Trophoblast cell (in vitro differentiated cells and primary cell): ENCODE results near the gene SMIM23.

Experiments
- DNase-seq, 2 donors: peaks; one replicate each; pipeline ENCODE4 v3.0.0-alpha.2; 2016
- H2AFZ ChIP-seq: 2 replicates; pipeline ENCODE4 v1.6.1; 2013; ENCODE audit warnings: low read length, moderate library complexity, mild to moderate bottlenecking; ENCODE audit not compliant: insufficient read depth, poor library complexity
- H2AK5ac ChIP-seq: 2 replicates; pipeline ENCODE4 v1.6.1; 2013; ENCODE audit warnings: mild to moderate bottlenecking, low read length
- H2BK120ac ChIP-seq: 2 replicates; pipeline ENCODE4 v1.6.1; 2013; ENCODE audit warnings: low read length, mild to moderate bottlenecking, moderate library complexity; ENCODE audit not compliant: insufficient read depth, poor library complexity
- H2BK12ac ChIP-seq: 2 replicates; pipeline ENCODE4 v1.6.1; 2013; ENCODE audit warnings: mild to moderate bottlenecking, low read length, moderate library complexity
- H2BK5ac ChIP-seq: 2 replicates; pipeline ENCODE4 v1.6.1; 2013; ENCODE audit warnings: low read length, low read depth, moderate library complexity, mild to moderate bottlenecking; ENCODE audit not compliant: poor library complexity
- H3K14ac ChIP-seq: 2 replicates; pipeline ENCODE4 v1.6.1; 2013; ENCODE audit warnings: mild to moderate bottlenecking, low read length
- H3K18ac ChIP-seq: 2 replicates; pipeline ENCODE4 v1.6.1; 2013; ENCODE audit warnings: mild to moderate bottlenecking, low read length
- H3K23ac ChIP-seq: 2 replicates; pipeline ENCODE4 v1.6.1; 2013; ENCODE audit warnings: low read length
- H3K27ac ChIP-seq: 2 replicates; pipeline ENCODE4 v1.5.1; 2013; ENCODE audit warnings: low read depth, mild to moderate bottlenecking, inconsistent platforms, low read length, moderate library complexity
- H3K27me3 ChIP-seq: 2 replicates; pipeline ENCODE4 v1.6.1; 2013; ENCODE audit warnings: inconsistent platforms, mild to moderate bottlenecking, low read length, moderate library complexity; ENCODE audit not compliant: insufficient read depth
- H3K36me3 ChIP-seq, 2 experiments: 1 replicate in 1 of 2; 2 replicates in 1 of 2; pipeline ENCODE4 v1.6.1; 2013; ENCODE audit warnings: low read length in 2 of 2, mild to moderate bottlenecking in 2 of 2, moderate library complexity in 1 of 2; ENCODE audit not compliant: insufficient read depth in 2 of 2, control insufficient read depth in 1 of 2
- H3K4ac ChIP-seq: 2 replicates; pipeline ENCODE4 v1.6.1; 2013; ENCODE audit warnings: low read depth, mild to moderate bottlenecking, low read length, moderate library complexity
- H3K4me1 ChIP-seq, 2 experiments: 1 replicate in 1 of 2; 2 replicates in 1 of 2; pipeline ENCODE4 v1.6.1; 2013; ENCODE audit warnings: low read length in 2 of 2, mild to moderate bottlenecking in 2 of 2, moderate library complexity in 1 of 2; ENCODE audit not compliant: insufficient read depth in 2 of 2, control insufficient read depth in 1 of 2
- H3K4me2 ChIP-seq: 2 replicates; pipeline ENCODE4 v1.6.1; 2013; ENCODE audit warnings: inconsistent platforms, mild to moderate bottlenecking, low read length, moderate library complexity
- H3K4me3 ChIP-seq: 2 replicates; pipeline ENCODE4 v1.5.1; 2013; ENCODE audit warnings: mild to moderate bottlenecking, low read depth, low read length, inconsistent platforms
- H3K79me1 ChIP-seq: one replicate; pipeline ENCODE4 v1.6.1; 2013; ENCODE audit warnings: low read length
- H3K79me2 ChIP-seq: 2 replicates; pipeline ENCODE4 v1.6.1; 2013; ENCODE audit warnings: low read length, mild to moderate bottlenecking; ENCODE audit not compliant: control insufficient read depth, insufficient read depth, poor library complexity
- H3K9ac ChIP-seq: 2 replicates; pipeline ENCODE4 v1.6.1; 2013; ENCODE audit warnings: mild to moderate bottlenecking, low read length
- H3K9me3 ChIP-seq: 2 replicates; pipeline ENCODE4 v1.6.1; 2013; ENCODE audit warnings: low read depth, mild to moderate bottlenecking, control low read depth, inconsistent platforms, low read length; ENCODE audit not compliant: insufficient read depth
- H4K12ac ChIP-seq: 2 replicates; pipeline ENCODE4 v1.6.1; 2013; ENCODE audit warnings: low read depth, mild to moderate bottlenecking, low read length, moderate library complexity
- H4K8ac ChIP-seq: 2 replicates; pipeline ENCODE4 v1.6.1; 2013; ENCODE audit warnings: low read depth, mild to moderate bottlenecking, low read length, moderate library complexity
- H4K91ac ChIP-seq: one replicate; pipeline ENCODE4 v1.6.1; 2013; ENCODE audit warnings: low read depth, mild to moderate bottlenecking, low read length, moderate library complexity
- WGBS: extraction: QIAGEN DNeasy Blood & Tissue Kit; methylation state at CpG from one replicate; pipeline ENCODE4 v1.1.7; 2013; ENCODE audit warnings: missing lambda C conversion rate; ENCODE audit not compliant: insufficient read length, insufficient coverage; ENCODE audit errors: extremely low coverage; 5-methylcytosine and 5-hydroxymethylcytosine counted together

SMIM23 gene

DNA sequence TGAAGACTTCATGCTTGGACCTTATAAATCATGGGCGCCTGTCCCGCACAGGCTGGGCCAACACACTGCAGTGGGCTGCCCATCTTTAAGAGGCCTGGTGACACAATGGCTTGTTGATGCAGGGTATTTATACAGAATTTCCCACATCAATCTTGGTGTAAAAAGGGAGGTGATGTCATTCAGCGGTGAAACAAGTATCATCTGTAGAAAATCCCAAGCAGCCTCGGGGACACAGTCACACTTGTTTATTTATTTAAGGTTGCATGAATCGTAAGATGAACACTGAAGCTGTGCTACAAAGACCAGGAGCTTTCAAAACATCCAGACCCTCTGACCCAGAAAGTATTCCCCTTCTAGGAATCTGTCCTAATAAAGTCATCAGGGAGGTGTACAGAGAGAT, 40.5 kb downstream of the SMIM23 start:
- no peak overlapping the region for H2BK12ac ChIP-seq
- H4K91ac ChIP-seq = no peak overlapping the region
- H3K79me1 ChIP-seq = no peaks in the 10 kb centered on the region
- no peak overlapping the region for H2AFZ ChIP-seq
- H3K27ac ChIP-seq = no peak overlapping the region
- no peak overlapping the region for H3K4me3 ChIP-seq
- H3K27me3 ChIP-seq = no peaks in the 10 kb centered on the region
- H3K18ac ChIP-seq = no peak overlapping the region
- H4K8ac ChIP-seq = no peak overlapping the region
- no peak for DNase-seq
- no peaks in the 10 kb centered on the region for H3K4me1 ChIP-seq
- no peak overlapping the region for H3K23ac ChIP-seq
- no peak overlapping the region for H3K4ac ChIP-seq
- no peak overlapping the region for H2BK120ac ChIP-seq
- no peak overlapping the region for H3K4me2 ChIP-seq
- H3K9ac ChIP-seq = no peak overlapping the region
- H2BK5ac ChIP-seq = no peak overlapping the region
- H3K36me3 ChIP-seq = no peaks in the 10 kb centered on the region
- no peak overlapping the region for H3K14ac ChIP-seq
- WGBS = no CpG with 5 or more reads among the region's 5 CpGs
- no peak overlapping the region for H2AK5ac ChIP-seq
- peaks cover 1% of the 10 kb centered on the region for H3K9me3 ChIP-seq
- no peaks in the 10 kb centered on the region for H3K79me2 ChIP-seq
- no peak overlapping the region for H4K12ac ChIP-seq

DNA sequence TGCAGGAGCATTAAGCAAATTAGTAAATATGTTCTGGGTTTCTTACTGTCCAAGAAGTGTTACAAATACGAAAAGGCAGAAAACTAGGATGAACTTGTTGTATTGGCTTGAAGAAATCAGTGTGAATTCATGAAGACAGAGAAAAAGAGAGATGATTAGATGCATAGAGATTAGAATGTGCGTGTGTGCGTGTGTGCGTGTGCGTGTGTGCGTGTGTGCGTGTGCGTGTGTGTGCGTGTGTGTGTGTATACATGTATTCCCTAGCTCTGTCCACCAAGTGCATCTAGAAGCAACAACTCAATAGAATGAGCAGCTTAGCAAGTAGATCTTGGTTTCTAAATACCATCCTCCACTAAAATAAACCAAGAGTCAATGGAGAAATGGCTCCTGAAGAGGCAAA, 41.5 kb downstream of the SMIM23 start:
- H4K12ac ChIP-seq = no peak overlapping the region
- H2AK5ac ChIP-seq = no peak overlapping the region
- DNase-seq = no peak
- no peak overlapping the region for H3K27ac ChIP-seq
- no peak overlapping the region for H2BK120ac ChIP-seq
- no peak overlapping the region for H4K91ac ChIP-seq
- no peak overlapping the region for H4K8ac ChIP-seq
- no peak overlapping the region for H3K18ac ChIP-seq
- H2BK12ac ChIP-seq = no peak overlapping the region
- WGBS = 100% methylated on average over 1 of the region's 9 CpGs
- no peaks in the 10 kb centered on the region for H3K79me2 ChIP-seq
- H3K36me3 ChIP-seq = no peaks in the 10 kb centered on the region
- no peak overlapping the region for H3K14ac ChIP-seq
- H3K4me2 ChIP-seq = no peak overlapping the region
- no peak overlapping the region for H3K9ac ChIP-seq
- H3K9me3 ChIP-seq = peaks cover 1% of the 10 kb centered on the region
- no peak overlapping the region for H3K23ac ChIP-seq
- no peak overlapping the region for H3K4ac ChIP-seq
- no peaks in the 10 kb centered on the region for H3K79me1 ChIP-seq
- H3K4me1 ChIP-seq = no peaks in the 10 kb centered on the region
- H3K27me3 ChIP-seq = no peaks in the 10 kb centered on the region
- no peak overlapping the region for H2BK5ac ChIP-seq
- no peak overlapping the region for H2AFZ ChIP-seq
- no peak overlapping the region for H3K4me3 ChIP-seq

DNA sequence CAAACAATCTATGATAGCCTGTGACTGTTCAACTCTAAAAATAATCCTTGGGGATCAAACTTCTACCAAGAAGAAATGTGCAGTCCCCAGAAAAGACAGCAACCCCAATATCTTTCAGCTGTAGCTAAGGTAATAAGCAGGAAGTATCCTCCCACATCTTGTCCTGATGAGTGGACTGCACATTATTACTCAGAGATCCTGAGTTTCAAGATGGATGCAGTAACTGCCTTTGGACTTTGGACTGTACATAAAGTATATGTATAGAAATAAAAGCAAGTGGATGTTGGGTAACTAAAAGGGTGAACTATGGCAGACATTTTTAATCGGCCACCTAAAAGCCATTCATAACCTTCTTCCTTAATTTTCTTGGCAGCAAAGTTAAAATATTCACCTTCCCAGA, 45.1 kb downstream of the SMIM23 start:
- H2AK5ac ChIP-seq = no peak overlapping the region
- no peak overlapping the region for H2BK12ac ChIP-seq
- no peak overlapping the region for H3K4me2 ChIP-seq
- H3K23ac ChIP-seq = no peak overlapping the region
- H4K91ac ChIP-seq = no peak overlapping the region
- no peak overlapping the region for H4K12ac ChIP-seq
- H4K8ac ChIP-seq = no peak overlapping the region
- H2BK5ac ChIP-seq = no peak overlapping the region
- no peaks in the 10 kb centered on the region for H3K79me1 ChIP-seq
- no peaks in the 10 kb centered on the region for H3K27me3 ChIP-seq
- H3K4me3 ChIP-seq = no peak overlapping the region
- H3K4ac ChIP-seq = no peak overlapping the region
- H3K36me3 ChIP-seq = no peaks in the 10 kb centered on the region
- no peak overlapping the region for H3K9ac ChIP-seq
- WGBS = no CpG with 5 or more reads among the region's 1 CpG
- H3K18ac ChIP-seq = no peak overlapping the region
- H3K79me2 ChIP-seq = no peaks in the 10 kb centered on the region
- H3K9me3 ChIP-seq = peaks cover 3% of the 10 kb centered on the region
- no peak for DNase-seq
- H3K4me1 ChIP-seq = no peaks in the 10 kb centered on the region
- no peak overlapping the region for H2BK120ac ChIP-seq
- no peak overlapping the region for H3K27ac ChIP-seq
- H2AFZ ChIP-seq = no peak overlapping the region
- no peak overlapping the region for H3K14ac ChIP-seq

DNA sequence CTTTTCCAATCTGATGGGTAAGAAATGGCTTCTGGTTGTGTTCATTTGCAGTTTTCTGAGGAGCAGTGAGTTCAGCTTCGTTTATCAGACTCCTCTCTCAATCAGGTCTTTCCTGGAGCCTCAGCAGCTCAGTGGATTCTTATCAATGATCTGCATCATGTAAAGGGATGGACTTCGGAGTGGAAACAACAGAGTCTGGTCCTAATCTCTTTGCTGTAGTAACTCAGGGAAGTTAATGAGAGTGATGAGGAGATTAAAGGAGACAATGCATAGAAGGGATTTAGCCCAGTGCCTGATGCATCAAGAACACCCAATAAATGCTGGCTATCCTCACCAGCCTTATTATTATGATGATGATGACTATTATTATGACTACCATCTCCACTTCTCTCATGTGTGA, 47.2 kb downstream of the SMIM23 start:
- H4K91ac ChIP-seq = no peak overlapping the region
- no peak overlapping the region for H3K9ac ChIP-seq
- H3K79me1 ChIP-seq = no peaks in the 10 kb centered on the region
- no peak overlapping the region for H3K18ac ChIP-seq
- H2BK5ac ChIP-seq = no peak overlapping the region
- H3K14ac ChIP-seq = no peak overlapping the region
- DNase-seq = no peak
- H3K27me3 ChIP-seq = no peaks in the 10 kb centered on the region
- H3K4me1 ChIP-seq = no peaks in the 10 kb centered on the region
- no peak overlapping the region for H3K4ac ChIP-seq
- H3K9me3 ChIP-seq = peaks cover 2% of the 10 kb centered on the region
- H4K12ac ChIP-seq = no peak overlapping the region
- H3K79me2 ChIP-seq = no peaks in the 10 kb centered on the region
- H3K4me3 ChIP-seq = no peak overlapping the region
- H3K27ac ChIP-seq = no peak overlapping the region
- no peak overlapping the region for H3K23ac ChIP-seq
- H2AK5ac ChIP-seq = no peak overlapping the region
- no peak overlapping the region for H2BK120ac ChIP-seq
- no peak overlapping the region for H3K4me2 ChIP-seq
- no peaks in the 10 kb centered on the region for H3K36me3 ChIP-seq
- H2AFZ ChIP-seq = no peak overlapping the region
- no peak overlapping the region for H4K8ac ChIP-seq
- no CpG with 5 or more reads among the region's 2 CpGs for WGBS
- H2BK12ac ChIP-seq = no peak overlapping the region
